ENCODE data around the gene ACKR2. TPM values are rescaled to one million over a fixed set of nuclear protein-coding genes. Genes with fewer than 3 reads are reported as not detected.

ACKR2 gene
- total and polyA plus RNA-seq, 2 of the 13 experiments (the other 11 are each of a cell fraction or from before 2014, with no cell fraction given): 1.1 to 1.9 TPM

DNA sequence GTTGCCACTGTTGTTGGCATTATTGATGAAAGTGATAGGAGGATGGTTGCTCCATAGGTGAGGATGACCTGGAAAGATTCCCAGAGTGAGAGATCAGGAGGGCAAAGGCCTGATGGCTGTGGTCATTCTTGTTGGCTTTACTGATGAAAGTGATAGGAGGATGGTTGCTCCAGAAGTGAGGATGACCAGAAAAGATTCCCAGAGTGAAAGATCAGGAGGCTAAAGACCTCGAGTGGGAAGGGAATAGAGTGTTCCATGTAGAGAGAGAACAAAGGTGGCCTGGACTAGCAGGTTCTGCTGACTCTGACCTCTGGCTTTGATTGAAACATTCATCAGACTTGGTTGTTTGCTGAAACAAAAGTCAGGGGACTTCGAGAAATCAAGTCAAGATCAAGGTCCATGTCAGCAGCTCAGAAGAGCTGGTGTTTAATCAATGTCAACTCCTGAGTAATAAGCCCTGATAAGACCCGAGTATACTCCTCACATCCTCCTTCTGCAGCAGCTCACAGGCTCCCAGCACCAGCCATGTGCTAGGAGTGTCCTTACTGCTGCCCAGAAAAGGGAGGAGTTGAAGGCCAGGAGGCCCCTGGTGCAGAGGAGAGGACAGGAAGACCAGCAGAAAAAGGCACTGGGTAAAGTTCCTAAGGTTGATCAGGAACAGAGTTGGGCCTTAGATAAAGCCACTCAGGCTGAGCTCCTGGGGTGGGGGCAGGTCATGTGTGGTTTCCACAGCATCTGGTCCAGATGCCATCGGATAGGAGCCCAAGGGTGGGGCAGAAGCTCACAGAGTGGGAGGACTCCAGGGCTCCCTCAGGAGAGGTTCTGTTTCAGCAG, 46.5 kb downstream of the ACKR2 start (continued):
- TF ChIP-seq, protein P1, sequence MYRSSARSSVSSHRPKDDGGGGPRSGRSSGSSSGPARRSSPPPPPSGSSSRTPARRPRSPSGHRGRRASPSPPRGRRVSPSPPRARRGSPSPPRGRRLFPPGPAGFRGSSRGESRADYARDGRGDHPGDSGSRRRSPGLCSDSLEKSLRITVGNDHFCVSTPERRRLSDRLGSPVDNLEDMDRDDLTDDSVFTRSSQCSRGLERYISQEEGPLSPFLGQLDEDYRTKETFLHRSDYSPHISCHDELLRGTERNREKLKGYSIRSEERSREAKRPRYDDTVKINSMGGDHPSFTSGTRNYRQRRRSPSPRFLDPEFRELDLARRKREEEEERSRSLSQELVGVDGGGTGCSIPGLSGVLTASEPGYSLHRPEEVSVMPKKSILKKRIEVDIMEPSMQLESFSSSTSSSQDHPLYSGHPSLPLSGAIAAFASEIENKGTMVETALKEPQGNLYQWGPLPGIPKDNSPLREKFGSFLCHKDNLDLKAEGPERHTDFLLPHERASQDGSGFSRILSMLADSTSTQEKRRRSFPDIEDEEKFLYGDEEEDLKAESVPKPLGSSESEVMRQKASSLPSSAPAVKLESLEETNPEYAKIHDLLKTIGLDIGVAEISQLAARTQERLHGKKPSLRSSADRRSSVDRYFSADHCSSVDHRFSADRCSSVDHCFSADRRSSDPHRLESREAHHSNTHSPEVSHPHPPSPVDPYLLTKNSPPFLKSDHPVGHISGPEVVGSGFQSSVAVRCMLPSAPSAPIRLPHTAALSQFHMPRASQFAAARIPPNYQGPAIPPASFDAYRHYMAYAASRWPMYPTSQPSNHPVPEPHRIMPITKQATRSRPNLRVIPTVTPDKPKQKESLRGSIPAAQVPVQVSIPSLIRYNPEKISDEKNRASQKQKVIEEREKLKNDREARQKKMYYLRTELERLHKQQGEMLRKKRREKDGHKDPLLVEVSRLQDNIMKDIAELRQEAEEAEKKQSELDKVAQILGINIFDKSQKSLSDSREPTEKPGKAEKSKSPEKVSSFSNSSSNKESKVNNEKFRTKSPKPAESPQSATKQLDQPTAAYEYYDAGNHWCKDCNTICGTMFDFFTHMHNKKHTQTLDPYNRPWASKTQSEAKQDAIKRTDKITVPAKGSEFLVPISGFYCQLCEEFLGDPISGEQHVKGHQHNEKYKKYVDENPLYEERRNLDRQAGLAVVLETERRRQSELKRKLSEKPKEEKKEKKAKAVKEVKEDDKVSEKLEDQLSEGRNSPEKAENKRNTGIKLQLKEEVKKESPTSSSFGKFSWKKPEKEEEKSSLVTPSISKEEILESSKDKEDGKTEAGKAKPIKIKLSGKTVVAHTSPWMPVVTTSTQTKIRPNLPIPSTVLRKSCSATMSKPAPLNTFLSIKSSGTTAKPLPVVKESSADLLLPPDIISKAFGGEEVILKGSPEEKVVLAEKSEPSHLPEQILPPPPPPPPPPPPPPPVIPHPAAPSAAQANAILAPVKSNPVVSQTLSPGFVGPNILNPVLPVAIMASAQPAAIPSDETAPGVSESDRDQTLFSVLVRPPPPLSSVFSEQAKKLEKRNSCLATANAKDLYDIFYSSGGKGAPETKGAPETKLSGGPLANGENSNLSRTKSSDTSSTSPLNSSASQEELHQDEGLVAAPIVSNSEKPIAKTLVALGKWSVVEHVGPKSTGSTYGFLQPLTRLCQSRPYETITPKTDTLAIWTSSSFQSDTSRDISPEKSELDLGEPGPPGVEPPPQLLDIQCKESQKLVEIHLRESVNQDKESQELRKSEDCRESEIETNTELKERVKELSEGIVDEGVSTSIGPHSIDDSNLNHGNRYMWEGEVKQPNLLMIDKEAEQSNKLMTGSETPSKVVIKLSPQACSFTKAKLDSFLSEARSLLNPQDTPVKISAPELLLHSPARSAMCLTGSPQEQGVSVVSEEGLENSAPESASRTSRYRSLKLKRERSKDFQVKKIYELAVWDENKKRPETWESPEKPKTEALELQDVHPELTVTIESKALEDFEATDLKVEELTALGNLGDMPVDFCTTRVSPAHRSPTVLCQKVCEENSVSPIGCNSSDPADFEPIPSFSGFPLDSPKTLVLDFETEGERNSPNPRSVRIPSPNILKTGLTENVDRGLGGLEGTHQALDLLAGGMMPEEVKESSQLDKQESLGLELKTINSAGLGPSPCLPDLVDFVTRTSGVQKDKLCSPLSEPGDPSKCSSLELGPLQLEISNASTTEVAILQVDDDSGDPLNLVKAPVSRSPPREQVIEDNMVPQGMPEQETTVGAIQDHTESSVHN (CRISPR knock-in tag; IDR thresholded peaks at IDR 0.05): no peak
- peak; percentile 85 for TF ChIP-seq TCF7 (IDR thresholded peaks at IDR 0.05; ENCODE audit: low read depth)
- 0 out of 2 replicates have a peak, but pooled peaks have one; percentile 6 for TF ChIP-seq NFYB (CRISPR knock-in tag; IDR thresholded peaks at IDR 0.05)
- TF ChIP-seq, protein P2, sequence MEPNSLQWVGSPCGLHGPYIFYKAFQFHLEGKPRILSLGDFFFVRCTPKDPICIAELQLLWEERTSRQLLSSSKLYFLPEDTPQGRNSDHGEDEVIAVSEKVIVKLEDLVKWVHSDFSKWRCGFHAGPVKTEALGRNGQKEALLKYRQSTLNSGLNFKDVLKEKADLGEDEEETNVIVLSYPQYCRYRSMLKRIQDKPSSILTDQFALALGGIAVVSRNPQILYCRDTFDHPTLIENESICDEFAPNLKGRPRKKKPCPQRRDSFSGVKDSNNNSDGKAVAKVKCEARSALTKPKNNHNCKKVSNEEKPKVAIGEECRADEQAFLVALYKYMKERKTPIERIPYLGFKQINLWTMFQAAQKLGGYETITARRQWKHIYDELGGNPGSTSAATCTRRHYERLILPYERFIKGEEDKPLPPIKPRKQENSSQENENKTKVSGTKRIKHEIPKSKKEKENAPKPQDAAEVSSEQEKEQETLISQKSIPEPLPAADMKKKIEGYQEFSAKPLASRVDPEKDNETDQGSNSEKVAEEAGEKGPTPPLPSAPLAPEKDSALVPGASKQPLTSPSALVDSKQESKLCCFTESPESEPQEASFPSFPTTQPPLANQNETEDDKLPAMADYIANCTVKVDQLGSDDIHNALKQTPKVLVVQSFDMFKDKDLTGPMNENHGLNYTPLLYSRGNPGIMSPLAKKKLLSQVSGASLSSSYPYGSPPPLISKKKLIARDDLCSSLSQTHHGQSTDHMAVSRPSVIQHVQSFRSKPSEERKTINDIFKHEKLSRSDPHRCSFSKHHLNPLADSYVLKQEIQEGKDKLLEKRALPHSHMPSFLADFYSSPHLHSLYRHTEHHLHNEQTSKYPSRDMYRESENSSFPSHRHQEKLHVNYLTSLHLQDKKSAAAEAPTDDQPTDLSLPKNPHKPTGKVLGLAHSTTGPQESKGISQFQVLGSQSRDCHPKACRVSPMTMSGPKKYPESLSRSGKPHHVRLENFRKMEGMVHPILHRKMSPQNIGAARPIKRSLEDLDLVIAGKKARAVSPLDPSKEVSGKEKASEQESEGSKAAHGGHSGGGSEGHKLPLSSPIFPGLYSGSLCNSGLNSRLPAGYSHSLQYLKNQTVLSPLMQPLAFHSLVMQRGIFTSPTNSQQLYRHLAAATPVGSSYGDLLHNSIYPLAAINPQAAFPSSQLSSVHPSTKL (CRISPR knock-in tag; IDR thresholded peaks at IDR 0.05): peak; percentile 95
- 0 out of 2 replicates have a peak, but pooled peaks have one; percentile 30 for TF ChIP-seq POLR2G (IDR thresholded peaks at IDR 0.05; ENCODE audit: low read depth, low read length)
- TF ChIP-seq ZFYVE20 (CRISPR knock-in tag; IDR thresholded peaks at IDR 0.05; ENCODE audit: borderline replicate concordance, low read depth): no peak
- no peak for TF ChIP-seq ZNF547 (CRISPR knock-in tag; IDR thresholded peaks at IDR 0.05)
- peak; percentile 46; the same call in 1 of the 2 replicates for TF ChIP-seq JUNB (CRISPR knock-in tag; IDR thresholded peaks at IDR 0.05; ENCODE audit: borderline replicate concordance)
- TF ChIP-seq, protein P3, sequence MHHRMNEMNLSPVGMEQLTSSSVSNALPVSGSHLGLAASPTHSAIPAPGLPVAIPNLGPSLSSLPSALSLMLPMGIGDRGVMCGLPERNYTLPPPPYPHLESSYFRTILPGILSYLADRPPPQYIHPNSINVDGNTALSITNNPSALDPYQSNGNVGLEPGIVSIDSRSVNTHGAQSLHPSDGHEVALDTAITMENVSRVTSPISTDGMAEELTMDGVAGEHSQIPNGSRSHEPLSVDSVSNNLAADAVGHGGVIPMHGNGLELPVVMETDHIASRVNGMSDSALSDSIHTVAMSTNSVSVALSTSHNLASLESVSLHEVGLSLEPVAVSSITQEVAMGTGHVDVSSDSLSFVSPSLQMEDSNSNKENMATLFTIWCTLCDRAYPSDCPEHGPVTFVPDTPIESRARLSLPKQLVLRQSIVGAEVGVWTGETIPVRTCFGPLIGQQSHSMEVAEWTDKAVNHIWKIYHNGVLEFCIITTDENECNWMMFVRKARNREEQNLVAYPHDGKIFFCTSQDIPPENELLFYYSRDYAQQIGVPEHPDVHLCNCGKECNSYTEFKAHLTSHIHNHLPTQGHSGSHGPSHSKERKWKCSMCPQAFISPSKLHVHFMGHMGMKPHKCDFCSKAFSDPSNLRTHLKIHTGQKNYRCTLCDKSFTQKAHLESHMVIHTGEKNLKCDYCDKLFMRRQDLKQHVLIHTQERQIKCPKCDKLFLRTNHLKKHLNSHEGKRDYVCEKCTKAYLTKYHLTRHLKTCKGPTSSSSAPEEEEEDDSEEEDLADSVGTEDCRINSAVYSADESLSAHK (CRISPR knock-in tag; IDR thresholded peaks at IDR 0.05; ENCODE audit: borderline replicate concordance): no peak
- no peak for TF ChIP-seq NFATC3 (CRISPR knock-in tag; IDR thresholded peaks at IDR 0.05)
- TF ChIP-seq, protein P4, sequence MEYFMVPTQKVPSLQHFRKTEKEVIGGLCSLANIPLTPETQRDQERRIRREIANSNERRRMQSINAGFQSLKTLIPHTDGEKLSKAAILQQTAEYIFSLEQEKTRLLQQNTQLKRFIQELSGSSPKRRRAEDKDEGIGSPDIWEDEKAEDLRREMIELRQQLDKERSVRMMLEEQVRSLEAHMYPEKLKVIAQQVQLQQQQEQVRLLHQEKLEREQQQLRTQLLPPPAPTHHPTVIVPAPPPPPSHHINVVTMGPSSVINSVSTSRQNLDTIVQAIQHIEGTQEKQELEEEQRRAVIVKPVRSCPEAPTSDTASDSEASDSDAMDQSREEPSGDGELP (IDR thresholded peaks at IDR 0.05; ENCODE audit: borderline replicate concordance, low read depth): peak; percentile 33; the same call in 1 of the 2 replicates
- TF ChIP-seq ZSCAN12 (CRISPR knock-in tag; IDR thresholded peaks at IDR 0.05): no peak
